Lower leg skin (tissue), 3 donors: ENCODE results near the gene ADGB.

ENCODE experiments used
- POLR2A ChIP-seq, 2 donors: fragments of 450-650 bp; IDR thresholded peaks; one replicate each; pipeline ENCODE4 v1.6.1; 2016 to 2017; ENCODE audit warnings: antibody characterized with exemption in 2 of 2, mild to moderate bottlenecking in 1 of 2, moderate library complexity in 1 of 2
- TF ChIP-seq, protein P1 (sequence below), 3 donors: fragments of 450-650 bp; IDR thresholded peaks; one replicate each; pipeline ENCODE4 v1.5.1; 2016; ENCODE audit warnings: antibody characterized with exemption in 3 of 3, mild to moderate bottlenecking in 3 of 3, moderate library complexity in 2 of 3

DNA sequence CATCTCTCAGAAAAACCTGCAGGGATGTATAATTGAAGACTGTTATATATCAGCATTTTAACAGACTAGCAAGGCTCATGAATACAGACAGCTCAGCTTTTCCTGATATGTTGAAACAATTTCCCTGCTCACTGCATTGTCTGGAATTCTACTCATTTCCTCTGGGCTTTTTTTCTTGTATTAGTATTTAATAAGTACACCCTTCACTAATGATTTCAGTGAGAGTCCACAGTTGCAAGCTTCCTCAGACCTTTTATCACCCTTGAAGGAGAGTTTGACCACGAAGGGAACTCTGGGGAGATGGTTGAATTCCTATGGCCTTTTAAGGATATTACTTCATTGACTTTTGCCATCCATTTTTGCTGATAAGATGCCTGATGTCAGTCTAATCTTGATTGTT lies 248.7 kb downstream of the ADGB start:
- no peak for TF ChIP-seq POLR2A (IDR thresholded peaks at IDR 0.05)
- TF ChIP-seq, protein P1, sequence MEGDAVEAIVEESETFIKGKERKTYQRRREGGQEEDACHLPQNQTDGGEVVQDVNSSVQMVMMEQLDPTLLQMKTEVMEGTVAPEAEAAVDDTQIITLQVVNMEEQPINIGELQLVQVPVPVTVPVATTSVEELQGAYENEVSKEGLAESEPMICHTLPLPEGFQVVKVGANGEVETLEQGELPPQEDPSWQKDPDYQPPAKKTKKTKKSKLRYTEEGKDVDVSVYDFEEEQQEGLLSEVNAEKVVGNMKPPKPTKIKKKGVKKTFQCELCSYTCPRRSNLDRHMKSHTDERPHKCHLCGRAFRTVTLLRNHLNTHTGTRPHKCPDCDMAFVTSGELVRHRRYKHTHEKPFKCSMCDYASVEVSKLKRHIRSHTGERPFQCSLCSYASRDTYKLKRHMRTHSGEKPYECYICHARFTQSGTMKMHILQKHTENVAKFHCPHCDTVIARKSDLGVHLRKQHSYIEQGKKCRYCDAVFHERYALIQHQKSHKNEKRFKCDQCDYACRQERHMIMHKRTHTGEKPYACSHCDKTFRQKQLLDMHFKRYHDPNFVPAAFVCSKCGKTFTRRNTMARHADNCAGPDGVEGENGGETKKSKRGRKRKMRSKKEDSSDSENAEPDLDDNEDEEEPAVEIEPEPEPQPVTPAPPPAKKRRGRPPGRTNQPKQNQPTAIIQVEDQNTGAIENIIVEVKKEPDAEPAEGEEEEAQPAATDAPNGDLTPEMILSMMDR (IDR thresholded peaks at IDR 0.05) = no peak
